C4-2B (cell line): ENCODE results near the gene B4GAT1.

Experiments
- ZFX ChIP-seq: fragments of 450-650 bp; IDR thresholded peaks from 2 replicates; pipeline ENCODE4 v1.6.1; 2017
- TF ChIP-seq, protein P1 (sequence below): fragments of 450-650 bp; conservative IDR thresholded peaks from 2 replicates; pipeline ENCODE4 v1.5.1; 2017; ENCODE audit warnings: mild to moderate bottlenecking

DNA sequence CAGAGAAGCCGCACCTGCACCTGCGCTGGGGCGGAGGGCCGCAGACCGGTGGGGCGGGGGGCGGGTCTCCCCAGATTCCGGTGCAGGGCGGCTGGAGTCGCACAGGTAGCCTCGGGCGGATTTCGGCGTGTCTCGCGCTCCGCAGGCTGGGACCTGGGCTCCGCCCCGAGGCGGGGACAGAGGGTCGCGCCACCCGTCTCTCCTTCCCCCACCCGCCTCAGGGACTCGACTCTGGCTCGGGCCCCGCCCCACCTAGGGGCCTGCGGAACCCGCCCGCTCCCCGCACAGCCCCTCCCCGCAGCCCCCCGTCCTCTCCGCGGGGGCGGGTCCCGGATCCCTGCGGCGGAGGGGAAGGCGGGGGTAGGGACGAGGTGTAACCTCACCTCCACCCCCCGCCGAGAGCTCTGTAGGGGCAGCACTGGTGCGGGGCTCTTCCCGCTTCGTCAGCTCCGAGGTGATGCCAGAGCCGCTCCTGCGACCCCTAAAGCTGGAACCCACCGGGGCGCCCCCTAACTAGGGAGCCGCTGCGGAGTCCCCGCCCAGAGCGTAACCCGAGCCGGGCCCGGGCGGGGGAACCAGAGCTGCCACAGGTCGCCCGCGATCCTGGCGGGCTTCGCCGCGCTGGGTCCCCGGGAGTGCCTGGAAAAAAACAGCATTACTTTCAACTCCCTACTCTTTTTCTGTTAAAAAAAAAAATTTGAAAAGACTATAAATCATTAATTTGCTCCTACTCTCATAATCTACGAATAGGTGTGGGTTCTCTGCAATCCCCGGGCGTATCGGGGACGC, 24.4 kb upstream of the B4GAT1 start, which contains the start of gene SLC29A2:
- TF ChIP-seq, protein P1, sequence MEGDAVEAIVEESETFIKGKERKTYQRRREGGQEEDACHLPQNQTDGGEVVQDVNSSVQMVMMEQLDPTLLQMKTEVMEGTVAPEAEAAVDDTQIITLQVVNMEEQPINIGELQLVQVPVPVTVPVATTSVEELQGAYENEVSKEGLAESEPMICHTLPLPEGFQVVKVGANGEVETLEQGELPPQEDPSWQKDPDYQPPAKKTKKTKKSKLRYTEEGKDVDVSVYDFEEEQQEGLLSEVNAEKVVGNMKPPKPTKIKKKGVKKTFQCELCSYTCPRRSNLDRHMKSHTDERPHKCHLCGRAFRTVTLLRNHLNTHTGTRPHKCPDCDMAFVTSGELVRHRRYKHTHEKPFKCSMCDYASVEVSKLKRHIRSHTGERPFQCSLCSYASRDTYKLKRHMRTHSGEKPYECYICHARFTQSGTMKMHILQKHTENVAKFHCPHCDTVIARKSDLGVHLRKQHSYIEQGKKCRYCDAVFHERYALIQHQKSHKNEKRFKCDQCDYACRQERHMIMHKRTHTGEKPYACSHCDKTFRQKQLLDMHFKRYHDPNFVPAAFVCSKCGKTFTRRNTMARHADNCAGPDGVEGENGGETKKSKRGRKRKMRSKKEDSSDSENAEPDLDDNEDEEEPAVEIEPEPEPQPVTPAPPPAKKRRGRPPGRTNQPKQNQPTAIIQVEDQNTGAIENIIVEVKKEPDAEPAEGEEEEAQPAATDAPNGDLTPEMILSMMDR = no peak
- TF ChIP-seq ZFX = 0 out of 2 replicates have a peak, but pooled peaks have one; percentile 42
